SKM-1 (cell line): ENCODE data around the gene CETP.

Source experiments
- DNase-seq: peaks from one replicate; lab custom pipeline; 2025; ENCODE audit not compliant: unreplicated experiment; lab: John Stamatoyannopoulos, UW

The CETP gene, protein sequence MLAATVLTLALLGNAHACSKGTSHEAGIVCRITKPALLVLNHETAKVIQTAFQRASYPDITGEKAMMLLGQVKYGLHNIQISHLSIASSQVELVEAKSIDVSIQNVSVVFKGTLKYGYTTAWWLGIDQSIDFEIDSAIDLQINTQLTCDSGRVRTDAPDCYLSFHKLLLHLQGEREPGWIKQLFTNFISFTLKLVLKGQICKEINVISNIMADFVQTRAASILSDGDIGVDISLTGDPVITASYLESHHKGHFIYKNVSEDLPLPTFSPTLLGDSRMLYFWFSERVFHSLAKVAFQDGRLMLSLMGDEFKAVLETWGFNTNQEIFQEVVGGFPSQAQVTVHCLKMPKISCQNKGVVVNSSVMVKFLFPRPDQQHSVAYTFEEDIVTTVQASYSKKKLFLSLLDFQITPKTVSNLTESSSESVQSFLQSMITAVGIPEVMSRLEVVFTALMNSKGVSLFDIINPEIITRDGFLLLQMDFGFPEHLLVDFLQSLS

DNA sequence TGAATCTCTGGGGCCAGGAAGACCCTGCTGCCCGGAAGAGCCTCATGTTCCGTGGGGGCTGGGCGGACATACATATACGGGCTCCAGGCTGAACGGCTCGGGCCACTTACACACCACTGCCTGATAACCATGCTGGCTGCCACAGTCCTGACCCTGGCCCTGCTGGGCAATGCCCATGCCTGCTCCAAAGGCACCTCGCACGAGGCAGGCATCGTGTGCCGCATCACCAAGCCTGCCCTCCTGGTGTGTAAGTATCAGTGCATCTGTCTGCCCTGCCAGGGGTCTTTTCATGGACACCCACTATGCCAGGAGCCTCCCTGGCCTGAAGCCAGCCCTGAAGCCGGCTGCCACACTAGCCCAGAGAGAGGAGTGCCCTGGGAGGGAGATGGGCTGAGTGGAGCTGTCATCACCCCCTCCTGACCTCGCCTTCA, at the start of gene CETP:
Gene CETP (plus strand): TSS at position 100 of the 431 bp plus-strand sequence. CDS start 30 bp downstream, at position 130.
- DNase-seq: no peak

DNA sequence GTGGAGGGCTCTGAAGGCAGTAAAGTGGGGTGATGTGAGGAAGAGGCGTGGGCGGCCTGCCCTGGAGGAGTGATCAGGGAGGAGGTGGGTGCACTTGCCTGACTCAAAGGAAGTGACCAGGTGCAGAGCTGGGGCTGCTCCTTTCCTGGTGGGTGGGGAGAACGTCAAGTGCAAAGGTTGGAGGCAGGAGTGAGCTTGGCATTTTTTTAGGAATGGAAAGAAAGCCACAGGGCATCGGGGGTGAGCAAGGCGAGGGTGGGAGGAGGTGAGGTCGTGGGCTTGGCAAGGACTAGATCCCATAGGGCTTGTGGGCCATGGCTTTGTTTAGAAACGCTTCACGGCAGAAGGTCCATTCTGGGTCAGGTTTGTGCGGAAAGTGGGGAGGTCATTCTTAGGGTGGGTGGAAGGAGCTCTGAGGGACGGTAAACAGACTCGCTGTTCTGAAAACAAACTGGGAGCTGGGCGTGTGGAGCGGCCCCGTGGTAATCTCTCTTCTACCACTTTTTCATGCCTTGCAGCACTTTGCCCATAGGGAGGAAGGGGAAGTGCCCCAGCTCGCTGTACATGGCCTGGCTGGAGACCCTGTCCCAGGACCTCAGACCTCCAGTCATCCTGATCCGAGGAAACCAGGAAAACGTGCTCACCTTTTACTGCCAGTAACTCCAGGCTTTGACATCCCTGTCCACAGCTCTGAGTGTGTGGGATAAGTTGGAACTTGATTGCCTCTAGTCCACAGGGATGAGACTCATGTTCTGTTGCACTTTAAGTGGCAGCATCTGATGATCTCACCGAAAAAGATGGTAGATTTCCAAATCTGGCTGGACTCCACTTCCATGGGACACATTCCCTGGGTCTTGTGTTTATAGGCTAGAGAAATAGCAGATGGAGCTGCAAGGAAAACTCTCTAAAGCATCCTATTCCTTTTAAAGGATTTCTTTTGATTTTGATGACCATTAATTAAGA, 48.7 kb upstream of the CETP start:
- no peak for DNase-seq

- DNase-seq: no peak
Measured at GRCh38 chr16:56914896-56915295, 46.9 kb upstream of the CETP start.

- no peak for DNase-seq
Measured at GRCh38 chr16:56915336-56916119, 46.2 kb upstream of the CETP start.

DNA sequence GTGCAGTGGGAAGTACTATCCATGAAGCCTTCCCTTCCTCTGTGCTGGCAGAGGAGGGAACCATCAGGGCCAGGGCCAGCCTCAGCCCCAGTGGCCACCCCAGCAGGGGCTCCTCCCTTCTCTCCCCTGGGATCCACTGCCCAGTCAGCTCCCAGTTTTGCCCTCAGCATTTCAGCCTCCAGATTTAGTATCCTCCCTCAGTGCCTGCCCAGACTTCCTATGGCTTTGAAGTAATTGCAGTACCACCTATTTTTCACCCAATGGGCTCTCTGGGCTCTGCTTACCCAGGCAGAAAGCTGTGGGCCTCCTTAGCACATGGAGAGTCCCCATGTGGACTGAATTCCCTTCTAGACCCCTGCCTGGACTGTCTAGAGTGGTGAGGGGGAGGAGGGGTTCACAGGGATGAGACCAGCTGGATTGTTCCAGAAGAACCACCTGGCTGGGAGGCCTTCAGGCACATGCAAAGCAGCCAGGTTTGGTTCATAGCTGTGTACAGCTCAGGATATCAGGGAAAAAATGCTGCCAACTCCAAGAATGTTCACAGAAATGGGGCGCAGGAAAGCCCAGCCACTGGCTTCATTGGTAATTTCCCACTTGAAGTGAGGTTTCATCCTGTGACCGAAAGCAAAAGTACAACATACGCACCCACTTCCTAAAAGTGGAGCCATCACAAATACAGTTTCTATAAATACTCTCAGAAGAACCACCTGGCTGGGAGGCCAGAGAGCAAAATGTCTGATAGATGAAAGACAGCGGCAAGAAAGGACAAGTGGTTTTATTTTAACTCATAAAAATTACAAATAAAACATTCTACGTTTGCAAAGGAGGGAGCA, 45.0 kb upstream of the CETP start:
- DNase-seq: no peak

- no peak for DNase-seq
Measured at GRCh38 chr16:56918467-56919012, 43.2 kb upstream of the CETP start.

- no peak for DNase-seq
Measured at GRCh38 chr16:56919099-56919800, 42.5 kb upstream of the CETP start.

DNA sequence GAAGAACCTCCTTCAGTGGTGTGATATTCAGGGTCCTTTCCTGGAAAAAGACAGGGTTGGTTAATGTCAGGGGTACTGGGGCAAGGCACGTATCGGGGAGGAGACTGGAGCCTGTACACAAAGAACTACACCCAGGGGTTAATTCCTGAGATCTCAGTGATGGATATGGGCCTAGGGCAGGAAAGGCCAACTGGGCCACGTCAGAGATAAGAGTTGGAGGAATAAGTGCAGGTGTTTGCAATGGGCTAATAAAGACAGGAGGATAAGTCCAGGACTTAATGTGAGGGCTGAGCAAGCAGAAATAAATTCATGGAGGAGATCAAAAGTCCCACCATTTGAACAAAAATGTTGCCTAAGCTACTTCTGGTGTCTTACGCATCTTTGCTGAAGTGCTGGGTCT, 40.2 kb upstream of the CETP start:
- DNase-seq: no peak

GRCh38 chr16:56923481-56924091, 38.2 kb upstream of the CETP start:
- no peak for DNase-seq

GRCh38 chr16:56927471-56927870, 34.3 kb upstream of the CETP start:
- no peak for DNase-seq

DNA sequence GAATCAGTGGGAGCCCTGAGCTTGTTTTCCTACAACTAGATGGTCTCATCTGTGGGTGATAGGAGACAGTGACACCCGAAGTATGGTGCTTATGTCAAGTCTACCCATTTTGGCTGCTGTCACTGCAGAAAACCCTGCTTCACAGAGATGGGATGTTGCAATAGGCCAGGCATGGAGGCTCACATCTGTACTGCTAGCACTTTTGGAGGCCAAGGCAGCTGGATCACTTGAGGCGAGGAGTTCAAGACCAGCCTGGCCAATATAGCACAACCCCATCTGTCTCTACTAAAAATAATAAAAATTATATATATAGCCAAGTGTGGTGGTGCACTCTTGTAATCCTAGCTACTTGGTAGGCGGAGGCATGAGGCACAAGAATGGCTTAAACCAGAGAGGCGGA, 32.1 kb upstream of the CETP start:
- DNase-seq: no peak

GRCh38 chr16:56930486-56931270, 31.1 kb upstream of the CETP start:
- no peak for DNase-seq

DNA sequence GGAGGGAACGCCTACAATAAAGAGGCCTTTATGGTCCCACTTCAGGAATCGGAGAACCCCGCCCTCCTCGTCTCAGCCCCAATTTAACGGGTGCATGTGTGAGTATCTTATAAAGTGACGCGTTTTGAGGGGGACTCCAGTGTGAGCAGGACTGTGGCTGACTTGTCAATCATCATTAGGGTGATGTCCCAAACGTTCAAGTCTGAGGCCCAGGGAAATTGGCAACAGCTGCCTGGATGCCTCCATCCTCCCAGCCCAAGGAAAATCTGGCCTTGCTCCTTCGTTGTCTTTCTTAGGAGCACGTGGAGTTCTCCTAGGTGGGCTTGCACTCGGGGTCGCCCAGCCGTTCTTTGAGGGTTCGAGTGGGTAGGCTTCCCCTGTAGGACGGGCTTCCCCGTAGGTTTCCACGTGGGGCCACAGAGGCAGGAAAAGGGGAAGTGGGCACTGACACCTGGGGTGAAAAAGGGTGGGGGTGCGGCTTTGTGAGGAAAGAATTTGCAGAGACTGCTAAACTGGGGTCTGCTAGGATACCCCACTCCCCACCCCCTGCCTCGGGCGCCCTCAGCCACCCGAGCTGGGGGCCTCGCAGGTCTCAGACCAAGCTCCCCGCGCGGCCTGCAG, 30.4 kb upstream of the CETP start:
- no peak for DNase-seq

GRCh38 chr16:56931892-56932720, 29.6 kb upstream of the CETP start, which contains the start of gene HERPUD1:
TSS of gene HERPUD1 (plus strand) at chr16:56932142. CDS start at chr16:56932245, 103 bp downstream.
- peak; percentile 93 for DNase-seq

GRCh38 chr16:56932721-56933619, 28.8 kb upstream of the CETP start:
- DNase-seq: peak; percentile 45
